ENCODE data around the gene AUTS2.

DNA sequence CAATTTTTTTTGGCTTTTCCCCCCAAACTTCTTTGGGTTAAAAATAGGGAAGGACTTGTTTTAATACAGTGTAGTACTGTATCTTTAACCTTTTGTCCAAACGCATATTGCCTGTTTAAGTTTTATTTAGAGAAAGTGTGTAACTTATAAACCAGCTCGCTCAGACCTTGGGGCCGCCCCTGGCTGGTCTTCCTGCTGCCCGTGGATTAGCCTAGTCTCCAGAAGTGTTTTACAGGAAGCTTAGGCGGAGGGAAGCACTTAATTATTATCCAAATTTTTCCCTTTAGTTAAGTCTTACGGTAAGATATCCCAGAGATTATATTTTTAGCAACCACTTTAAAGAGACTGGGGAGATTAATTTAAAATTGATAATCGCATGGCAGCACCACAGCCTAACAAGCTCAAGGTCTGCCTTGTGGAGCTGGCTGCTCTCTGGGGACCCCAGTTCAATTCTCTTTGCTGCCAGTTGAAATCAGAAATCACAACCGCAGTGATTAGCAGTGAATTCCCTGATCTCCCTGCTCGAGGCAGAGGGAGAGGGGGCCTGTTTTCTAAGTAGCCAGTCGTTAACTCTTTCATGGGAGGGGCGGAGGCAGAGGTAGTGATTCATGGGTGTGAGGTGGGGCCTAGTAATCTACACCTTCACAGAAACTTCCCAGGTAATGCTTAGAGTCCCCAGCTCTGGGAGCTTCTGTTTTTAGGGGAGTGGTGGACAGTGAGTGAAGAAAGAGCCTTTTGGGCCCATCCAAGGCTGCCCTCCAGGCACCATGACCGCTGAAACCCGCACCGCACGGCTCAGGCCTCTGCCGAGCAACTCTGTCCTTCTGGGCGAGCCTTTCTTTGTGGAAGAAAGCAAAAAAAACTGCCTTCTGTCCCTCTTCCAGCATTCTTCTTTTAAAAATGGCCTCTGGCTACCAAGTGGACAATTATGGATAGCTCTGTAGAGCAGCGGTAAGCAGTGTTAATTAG, 984.9 kb downstream of the AUTS2 start:
- no peak for TF ChIP-seq POLR2A (IDR thresholded peaks at IDR 0.05)
- TF ChIP-seq CTCF (IDR thresholded peaks at IDR 0.05 in 8 of 11, conservative IDR thresholded peaks at IDR 0.05 in 3 of 11): no peak
- TF ChIP-seq POLR2AphosphoS5 (IDR thresholded peaks at IDR 0.05): no peak

Data from spleen (tissue), 7 donors.